ENCODE results near the gene CELF6. TPM values are rescaled to one million over a fixed set of nuclear protein-coding genes. Genes with fewer than 3 reads are reported as not detected.

The CELF6 gene
- total RNA-seq = 0.17 TPM in 1 of 2 replicates, not detected in the other

DNA sequence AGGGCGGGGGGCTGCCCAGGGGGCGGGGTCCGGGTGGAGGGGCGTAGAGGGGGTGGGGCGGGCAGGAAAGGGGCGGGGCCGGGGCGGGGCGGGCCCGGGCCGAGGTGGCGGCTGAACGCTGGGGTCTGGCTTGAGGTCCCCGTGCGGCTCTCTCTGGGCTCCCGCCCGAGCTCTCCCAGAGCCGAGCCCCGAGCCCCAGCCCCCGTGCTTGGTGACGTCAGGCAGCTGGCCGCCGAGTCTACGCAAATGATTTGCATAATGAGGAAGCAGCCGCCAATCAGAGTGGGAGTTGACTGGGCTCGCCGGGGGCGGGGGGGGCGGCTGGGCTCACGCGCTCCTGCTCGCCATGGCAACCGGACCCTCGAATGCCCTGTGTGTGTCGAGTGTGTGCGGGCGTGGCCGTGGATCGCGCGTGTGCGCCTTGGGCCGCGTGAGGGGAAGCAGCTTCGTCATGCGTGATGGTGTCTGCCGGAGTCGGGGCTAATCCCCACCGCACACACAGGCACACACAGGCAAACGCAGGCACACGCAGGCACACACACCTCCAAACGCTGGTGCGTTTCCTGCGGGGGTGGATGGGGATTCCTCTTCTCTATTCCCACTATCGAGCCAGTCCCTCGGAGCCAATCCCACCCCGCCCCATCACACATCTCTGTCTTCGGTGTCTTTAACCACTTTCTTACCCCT, at the start of gene CELF6:
CELF6 (minus strand) TSS at position 173 of the 687 bp plus-strand sequence. CDS start 283 bp downstream, outside the sequence.
- DNase-seq = peak; percentile 79

DNA sequence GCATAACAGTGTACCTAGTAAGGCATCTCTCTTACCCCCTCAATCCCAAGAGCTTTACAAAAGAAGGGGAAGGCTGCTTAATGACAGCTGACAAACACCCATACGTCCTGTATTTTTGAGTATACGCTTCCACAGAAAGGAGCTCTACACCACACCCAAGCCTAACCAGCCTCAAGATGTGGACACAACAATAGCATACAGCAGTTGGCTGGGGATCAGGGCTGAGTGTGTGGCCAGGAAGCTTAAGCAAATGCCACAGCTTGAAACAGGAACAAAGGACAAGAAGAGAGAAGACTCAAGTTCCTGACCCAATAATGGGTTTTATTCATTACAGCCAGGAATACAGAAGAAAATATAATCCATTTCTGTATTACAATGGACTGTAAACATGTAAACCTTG, 48.9 kb upstream of the CELF6 start:
- peak; percentile 59 for DNase-seq

DNA sequence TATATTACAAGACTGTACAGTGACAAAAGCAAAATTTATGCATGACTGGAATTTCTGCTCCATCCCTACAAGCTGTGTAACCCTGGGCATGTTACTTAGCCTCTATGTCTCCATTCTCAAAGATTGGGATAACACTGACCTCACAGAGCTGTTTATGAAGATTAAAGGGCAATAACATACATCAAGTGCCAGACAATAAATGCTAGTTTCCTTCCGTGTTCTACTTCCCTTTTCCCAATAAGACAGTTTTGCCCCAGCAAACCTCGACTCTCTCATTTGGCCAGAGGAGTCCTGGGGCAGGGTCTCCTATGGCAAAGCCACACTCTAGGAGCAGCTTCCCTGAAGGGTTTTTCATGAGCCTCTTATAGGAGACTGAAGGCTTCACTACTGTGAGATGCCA, 48.4 kb upstream of the CELF6 start:
- DNase-seq = no peak

DNA sequence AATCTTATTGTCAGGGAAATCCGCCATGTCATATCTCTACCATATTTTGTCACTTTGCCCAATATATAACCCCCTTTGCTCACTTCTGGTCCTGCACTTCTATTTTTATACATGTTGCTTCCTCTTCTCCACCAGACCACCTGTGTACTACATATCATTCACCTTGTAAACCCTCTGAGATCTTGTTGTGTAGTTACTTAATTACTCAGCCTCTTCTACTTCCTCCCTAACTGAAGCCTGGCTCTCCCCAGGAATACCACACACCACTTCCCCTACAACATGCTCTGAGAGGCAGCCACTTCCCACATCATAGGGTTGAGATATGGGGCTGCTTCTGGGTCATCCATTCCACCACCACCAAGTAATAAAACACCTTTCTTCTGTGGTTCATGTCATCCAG, 45.9 kb upstream of the CELF6 start:
- no peak for DNase-seq

DNA sequence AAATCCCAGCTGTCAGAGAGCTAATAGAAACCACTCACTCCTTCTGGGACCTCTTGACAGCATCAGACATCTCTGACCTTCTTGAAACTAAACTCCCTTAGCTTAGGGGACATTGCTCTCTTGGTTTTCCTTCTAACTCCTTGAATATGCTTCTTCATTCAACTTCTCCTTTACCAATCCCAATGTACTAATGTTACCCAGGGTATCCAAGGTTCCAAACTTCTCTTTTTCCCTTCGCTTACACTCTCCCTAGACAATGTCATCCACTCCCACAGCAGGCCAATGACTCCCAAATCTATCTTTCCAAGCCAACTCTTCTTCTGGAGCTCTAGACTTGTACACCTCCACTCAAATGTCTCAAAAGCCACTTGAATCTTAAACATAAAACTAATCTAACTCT, 41.2 kb upstream of the CELF6 start:
- no peak for DNase-seq

DNA sequence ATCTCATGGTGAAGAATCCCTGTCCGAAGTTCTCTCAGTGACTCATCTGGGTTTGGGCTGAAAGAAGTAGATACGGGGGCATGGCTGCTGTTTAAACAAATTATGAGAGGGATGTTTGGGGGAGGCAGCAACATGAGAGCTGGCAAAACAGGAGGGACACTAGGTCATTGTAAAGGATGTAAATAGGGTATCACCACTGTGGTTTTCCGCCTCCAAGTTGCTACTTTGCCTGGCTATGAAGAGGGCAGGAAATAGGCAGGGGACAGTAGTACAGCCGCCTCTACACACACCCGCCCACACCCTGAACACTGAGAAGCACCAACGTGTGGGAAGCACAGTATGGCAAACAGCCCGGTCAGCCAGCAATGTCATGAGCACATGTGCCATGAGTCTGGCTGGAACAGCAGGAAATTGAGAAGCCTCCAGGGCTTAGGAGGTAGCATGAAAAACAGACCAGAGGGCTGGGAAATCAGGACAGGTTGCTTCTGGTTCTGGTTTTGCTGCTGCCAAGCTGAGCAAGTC, 38.8 kb upstream of the CELF6 start:
- DNase-seq = peak; percentile 79

DNA sequence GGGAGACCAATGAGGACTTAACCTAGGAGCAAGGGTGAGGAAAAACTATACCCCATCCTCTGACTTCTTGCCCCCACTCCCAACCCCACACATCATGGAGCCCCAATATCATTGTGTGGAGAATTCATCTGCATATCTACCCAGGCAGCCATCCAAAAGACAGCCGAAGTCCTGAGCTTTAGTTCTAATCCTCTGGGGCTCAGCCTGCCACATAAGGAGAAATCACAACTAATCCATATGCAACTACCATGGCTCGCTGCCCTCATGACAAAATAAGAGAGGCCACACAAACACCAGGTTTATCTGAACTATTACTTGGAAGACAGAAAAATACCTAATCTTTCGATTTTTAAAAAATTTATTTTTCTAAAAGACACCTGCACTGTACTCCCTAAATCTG, 38.2 kb upstream of the CELF6 start:
- DNase-seq = no peak

DNA sequence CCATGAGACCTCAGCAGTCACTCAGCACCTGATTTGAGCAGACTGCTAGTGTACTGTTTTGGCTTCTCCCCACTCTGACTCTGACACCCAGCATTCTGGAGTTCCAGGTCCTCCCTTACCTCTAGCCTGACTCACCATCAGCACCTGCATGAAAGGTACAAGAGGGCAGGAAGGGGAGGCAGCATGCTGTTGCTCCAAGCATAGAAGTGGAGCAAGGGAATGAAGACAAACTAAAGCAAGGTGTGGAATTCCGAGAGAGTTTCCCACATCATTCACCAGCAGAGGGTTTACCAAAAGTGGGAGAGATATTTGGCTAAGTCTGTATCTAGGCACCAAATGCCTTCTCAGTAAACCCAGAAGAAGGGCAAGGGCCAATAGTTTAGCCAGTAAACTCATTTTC, 34.5 kb upstream of the CELF6 start:
- no peak for DNase-seq

DNA sequence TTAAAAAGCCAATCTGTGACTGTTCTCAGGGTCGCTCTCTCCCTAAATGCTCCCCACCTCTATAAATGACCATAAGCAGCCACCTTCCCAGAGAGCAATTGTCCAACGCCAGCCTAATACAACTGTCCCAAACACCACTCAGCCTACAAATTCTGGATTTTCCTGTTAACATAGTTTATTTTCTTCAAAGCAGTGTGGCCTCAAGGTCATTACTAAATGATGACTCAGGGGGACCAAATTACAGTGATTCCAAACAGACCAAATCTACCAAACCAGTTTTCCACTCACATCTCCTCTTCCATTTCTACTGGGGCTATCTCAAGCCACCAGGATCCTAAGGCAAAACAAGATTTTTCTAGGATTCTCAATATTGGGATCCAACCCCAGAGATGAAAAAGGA, 33.3 kb upstream of the CELF6 start:
- no peak for DNase-seq

DNA sequence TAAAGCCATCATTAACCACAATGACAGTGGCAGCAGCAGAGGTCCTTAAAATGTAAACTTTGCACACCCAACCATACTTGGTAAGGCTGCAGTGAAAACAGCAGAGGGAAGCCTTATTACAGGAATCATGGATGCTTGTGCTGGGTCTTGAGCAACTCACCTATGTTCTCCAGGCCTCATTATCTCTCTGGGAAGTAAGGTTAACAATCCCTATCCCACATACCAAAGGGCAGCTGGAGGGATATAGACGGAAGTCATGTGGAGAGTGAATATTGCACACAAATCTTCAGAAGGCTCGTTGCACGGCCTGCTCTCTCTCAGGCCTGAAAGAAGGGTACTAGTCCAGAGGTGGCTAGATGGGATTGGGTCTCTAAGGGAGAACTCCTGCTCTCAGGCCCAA, 25.8 kb upstream of the CELF6 start:
- DNase-seq = no peak

DNA sequence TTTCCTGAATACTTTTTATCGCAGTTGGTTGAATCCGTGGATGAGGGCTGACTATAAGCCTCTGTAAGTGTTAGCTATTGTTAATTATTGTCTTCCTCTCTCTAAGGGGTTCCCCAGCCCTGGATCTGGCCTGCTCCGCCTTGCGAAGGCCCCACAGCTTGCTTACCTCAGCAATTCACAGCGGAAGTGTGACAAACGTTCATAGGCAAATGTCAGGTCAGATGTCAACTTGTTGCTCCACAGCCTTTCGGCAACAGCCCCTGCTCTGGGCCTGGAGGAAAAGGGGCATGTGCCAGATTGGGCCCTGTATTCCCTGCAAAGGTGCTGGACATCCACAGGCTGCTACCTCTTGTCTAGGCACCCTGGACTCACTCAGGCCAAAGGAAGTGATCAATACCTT, 25.3 kb upstream of the CELF6 start:
- DNase-seq = no peak

DNA sequence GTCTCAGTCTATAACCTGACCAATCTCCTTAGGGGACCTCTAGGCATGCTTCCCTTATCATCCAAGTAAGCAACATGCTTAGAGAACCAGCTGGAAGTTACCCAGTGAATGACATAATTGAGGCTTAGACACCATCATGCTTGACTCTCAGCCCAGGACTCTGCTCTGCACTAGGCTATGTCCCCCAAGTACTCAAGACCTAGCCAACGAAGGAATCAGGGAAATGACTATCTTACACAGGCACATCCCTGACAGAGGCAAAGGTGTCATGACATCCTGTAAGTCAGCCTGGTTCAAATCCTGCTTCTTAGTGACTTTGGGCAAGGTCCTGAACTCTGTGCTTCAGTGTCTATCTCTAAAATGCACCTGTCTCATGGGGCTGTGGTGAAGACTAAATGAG, 24.6 kb upstream of the CELF6 start:
- DNase-seq = no peak

DNA sequence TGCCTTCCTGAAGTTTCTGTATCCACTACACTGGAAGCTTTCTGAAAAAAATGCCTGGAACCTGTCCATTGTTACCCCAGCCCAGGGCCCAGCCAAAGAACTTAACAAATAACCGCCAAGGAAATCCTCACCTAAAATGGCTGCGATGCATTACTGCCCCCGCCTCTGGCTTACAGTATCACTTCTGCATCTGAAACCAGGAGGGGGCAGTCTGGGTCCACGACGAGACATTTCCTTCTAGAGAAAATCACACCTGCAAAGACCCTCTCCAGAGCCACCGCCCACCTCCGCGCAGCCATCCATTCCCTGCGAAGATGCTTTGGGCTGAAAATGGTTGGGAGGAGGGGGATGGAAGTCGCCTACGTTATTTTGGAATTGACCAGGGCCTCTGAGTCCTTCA, 22.4 kb upstream of the CELF6 start:
- DNase-seq = peak; percentile 67

DNA sequence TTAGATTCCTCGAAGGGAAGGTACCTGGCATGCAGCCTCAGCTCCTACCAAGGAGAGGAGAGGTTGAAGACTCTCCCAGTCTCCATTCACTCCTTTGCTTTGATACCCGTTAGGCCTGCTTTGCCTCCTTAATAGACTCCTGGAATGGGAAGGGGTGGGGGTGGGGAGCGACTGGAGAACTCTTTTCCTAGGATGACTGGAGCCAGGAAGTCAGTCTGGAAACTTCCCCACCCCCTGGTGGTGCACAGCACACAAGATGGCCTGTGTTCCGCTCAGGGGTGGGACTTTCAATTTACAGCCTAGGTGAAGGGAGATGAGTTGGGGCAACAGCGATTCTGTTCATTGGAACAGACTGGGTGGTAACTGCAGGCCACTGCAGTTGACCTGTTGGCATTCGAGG, 21.4 kb upstream of the CELF6 start:
- DNase-seq = peak; percentile 46

DNA sequence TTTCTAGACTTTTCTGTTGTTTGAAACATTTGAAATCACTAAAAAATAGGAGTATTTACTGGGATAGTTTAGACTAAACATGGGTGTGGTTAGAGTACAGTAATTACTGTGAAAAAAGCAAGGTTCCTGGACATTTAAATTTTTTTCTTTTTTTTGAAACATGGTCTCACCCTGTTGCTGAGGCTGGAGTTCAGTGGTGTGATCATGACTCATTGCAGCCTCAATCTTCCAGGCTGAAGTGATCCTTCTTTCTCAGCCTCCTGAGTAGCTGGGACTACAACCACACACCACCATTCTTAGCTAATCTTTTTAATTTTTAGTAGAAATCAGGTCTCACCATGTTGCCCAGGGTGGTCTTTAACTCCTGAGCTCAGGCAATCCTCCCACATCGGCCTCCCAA, 20.4 kb upstream of the CELF6 start:
- no peak for DNase-seq

DNA sequence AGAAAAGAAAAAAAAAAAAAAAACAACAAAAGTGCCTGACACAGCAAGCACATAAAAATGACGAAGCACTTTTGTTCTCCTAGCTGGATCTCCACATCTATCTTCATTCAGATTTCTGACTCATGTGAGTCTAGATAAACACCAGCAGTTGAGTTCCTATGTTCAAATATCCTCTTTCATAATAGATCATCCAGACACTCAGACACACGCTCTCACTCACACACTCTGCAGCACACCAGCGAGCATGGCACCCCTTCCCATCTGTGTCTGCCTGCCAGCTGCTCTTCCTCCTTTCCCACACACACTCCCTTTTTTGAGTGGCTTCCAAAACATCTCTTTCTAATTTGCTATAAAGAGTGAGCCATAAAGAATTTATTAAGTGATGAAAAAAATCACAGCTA, 19.8 kb upstream of the CELF6 start:
- DNase-seq = peak; percentile 53

DNA sequence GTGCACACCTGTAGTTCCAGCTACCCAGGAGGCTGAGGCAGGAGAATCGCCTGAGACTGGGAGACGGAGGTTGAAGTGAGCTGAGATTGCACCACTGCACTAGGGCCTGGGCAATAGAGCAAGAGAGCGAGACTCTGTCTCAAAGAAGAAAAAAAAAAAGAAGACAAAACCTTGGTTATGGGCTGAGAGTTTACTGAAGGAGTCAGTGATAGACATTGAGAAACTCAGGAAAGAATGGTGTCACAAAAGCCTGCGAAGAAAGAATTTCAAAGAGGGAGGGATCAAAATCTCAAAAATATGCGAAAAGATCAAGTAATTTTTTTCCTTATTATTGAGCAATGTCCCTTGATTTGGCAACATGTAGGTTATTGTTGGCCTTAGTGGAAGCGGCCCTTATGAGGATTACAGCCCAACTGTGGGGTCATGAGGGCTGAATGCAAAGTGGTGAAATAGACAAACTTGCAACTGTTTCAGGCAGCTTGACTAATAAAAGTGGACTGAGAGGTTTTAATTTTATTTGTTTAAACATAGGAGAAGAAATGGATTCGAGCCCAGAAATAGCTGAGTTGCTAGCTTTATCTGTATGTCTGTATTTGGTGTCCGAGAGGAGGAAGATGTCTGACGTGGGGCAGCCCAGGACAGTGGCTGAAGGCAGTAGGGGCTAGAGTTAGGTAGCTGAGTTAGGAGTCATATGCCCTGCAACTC, 18.8 kb upstream of the CELF6 start:
- no peak for DNase-seq

DNA sequence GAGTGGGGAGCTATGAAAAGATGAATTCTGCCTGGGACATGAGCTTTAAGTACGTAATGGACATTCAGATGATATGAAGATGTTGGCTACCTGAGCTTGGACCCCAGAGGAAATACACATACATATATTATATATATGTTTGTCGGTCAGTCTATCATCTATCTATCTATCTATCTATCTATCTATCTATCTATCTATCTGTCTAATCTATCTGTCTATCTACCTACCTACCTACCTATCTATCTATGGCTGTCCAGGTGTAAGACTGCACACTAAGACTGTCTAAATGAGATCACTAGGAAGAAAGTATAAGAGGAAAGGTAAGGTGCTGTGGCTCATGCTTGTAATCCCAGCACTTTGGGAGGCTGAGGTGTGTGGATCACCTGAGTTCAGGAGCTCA, 18.2 kb upstream of the CELF6 start:
- DNase-seq = no peak

DNA sequence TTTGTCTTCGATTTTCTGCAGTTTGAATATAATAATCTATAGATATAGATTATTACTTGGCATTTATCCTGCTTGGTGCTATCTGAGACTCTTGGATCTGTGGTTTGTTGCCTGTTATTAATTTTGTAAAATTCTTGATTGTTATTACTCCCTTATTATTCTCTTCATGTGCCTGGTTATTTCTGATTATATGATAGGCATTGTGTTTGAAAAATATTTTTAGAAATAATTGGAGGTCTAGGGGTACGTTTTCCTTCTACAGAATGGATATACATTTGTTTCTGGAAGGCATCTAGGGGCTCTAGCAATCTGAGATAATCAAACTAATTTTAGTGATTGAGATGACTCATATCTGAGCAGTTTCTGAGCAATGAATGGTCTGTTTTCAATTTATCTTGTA, 14.9 kb upstream of the CELF6 start:
- DNase-seq = no peak

DNA sequence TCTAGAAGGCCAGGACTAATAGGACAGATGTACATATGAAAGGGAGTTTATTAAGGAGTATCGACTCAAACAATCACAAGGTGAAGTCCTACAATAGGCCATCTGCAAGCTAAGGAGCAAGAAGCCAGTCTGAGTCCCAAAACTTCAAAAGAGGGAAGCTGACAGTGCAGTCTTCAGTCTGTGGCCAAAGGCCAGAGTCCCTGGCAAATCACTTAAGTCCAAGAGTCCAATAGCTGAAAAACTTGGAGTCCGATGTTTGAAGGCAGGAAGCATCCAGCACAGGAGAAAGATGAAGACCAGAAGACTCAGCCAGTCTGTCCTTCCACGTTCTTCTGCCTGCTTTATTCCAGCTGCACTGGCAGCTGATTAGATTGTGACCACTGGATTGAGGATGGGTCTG, 11.1 kb upstream of the CELF6 start:
- DNase-seq = no peak

DNA sequence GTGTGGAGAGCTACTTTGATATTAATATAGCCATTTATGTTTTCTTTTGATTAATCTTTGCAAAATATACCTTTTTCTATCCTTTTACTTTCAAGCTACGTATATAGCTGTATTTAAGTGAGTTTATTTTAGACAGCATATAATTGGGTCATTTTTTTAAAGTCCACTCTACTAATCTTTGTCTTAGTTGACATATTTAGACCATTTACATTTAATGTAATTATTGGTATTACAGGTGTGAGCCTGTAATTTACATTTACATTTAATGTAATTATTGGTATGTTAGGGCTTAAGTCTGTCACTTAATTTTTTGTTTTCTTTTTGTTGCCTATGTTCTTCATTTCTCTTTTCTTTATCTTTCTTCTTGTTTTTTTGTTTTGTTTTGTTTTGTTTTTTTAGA, 3.8 kb upstream of the CELF6 start:
- no peak for DNase-seq

DNA sequence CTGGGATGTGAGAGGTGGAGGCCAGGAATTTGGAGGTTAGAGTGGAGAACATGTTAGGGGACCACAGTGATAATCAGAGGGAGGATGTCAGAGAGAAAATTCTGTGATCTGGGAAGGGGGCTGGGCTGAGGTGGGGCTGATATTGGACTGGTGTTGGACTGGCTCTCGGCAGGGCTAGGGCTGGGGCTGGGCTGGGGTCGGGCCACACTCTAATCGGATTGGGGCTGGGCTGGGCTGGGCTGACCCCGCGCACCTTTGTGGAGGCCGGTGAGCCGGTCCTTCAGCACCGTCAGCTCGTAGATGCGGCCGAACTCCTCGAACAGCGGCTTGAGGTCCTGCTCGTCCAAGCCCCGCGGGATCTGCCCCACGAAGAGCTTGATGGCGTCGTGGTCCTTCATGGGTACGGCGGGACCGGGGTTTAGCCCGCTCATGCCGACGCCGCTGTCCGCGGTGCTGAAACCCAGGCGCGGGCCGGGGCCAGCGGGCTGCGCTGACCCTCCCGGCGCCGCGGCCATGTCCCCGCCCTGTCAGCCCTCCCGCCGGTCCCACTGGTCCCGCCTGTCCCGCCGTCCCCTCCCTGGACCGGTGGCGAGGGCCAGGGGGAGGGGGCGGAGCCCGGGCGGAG, 485 bp downstream of the CELF6 start:
- DNase-seq = peak; percentile 76

DNA sequence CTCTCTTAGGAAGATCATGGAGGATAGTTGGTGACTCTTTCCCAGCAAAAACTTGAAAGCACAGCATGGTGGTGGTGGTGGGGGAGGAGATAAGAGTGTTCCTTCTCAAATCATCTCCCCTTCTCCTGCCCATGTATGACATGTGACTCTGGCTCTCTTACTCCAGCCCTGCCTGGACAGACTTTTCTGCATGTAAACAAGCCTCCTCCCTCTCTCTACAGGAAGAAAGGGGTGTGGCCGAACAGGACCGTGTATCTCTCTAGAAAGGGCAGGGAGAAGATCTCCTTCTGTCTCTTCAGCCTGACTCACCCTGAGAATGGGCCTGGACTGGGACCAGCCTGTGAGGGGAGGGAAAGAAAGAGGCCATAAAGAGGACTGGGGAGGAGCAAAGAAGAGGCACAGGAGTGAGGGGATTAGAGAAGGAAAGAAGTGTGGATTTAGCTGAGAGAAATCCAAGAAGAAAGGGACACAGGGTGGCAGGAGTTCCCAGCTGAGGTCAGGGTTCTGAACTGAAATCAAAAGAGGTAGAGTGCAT, 1.5 kb downstream of the CELF6 start:
- DNase-seq = no peak
